Fibroblast of mammary gland (primary cell): ENCODE results near the gene CBX2.
A peak's percentile ranks its signal among the peaks of the same experiment; 100 is the strongest.

Experiments
- DNase-seq: peaks from one replicate; pipeline ENCODE4 v3.0.0-alpha.2; 2010; ENCODE audit warnings: low read depth
- H3K4me3 ChIP-seq: 2 replicates; pipeline ENCODE4 v1.5.1; 2011; ENCODE audit warnings: low read depth, mild to moderate bottlenecking, low read length, moderate library complexity; ENCODE audit not compliant: control insufficient read depth
- TF ChIP-seq, protein P1 (sequence below): conservative IDR thresholded peaks from 2 replicates; pipeline ENCODE4 v1.5.1; 2011; ENCODE audit warnings: low read depth, low read length, inconsistent platforms; ENCODE audit not compliant: control insufficient read depth, insufficient read depth

Gene CBX2

DNA sequence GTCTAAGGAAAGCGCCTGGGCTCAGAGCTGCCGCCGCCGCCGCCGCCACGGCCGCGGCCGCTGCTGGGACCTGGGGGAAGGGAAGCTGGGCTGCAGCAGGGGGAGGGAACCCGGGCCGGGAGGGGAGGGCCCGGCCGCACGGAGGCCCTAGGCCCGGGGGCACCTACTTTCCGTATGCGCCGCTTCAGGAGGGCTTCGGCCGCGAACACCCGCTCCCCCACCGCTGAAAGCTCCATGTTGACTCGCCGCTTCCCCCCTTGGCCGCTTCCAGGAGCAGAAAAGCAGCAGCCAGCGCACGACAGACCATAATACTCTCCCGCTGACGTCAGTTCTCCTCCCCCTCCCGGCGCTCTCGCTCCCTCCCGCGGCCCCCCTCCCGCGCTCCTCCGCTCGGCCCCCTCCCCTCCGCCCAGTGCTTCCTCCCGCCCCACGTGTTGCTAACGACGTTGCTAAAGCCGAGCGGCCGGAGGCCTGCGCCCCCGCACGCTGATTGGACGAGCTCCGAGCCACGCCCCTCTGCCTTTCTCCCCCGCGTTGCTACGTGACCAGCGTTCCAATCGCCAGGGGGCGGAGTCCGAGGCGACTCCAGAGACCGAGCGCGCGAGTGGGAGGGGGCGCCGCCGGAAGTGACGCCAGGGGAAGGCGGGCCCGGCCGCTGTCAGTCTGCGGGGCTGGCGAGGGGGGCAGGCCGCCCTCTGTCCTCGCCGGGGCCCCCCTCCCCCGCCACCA lies 19.0 kb downstream of the CBX2 start, which contains the start of gene CBX8:
CBX8 (minus strand) TSS at position 315 of the 729 bp plus-strand sequence; CDS start at position 236, 79 bp downstream.
- TF ChIP-seq, protein P1, sequence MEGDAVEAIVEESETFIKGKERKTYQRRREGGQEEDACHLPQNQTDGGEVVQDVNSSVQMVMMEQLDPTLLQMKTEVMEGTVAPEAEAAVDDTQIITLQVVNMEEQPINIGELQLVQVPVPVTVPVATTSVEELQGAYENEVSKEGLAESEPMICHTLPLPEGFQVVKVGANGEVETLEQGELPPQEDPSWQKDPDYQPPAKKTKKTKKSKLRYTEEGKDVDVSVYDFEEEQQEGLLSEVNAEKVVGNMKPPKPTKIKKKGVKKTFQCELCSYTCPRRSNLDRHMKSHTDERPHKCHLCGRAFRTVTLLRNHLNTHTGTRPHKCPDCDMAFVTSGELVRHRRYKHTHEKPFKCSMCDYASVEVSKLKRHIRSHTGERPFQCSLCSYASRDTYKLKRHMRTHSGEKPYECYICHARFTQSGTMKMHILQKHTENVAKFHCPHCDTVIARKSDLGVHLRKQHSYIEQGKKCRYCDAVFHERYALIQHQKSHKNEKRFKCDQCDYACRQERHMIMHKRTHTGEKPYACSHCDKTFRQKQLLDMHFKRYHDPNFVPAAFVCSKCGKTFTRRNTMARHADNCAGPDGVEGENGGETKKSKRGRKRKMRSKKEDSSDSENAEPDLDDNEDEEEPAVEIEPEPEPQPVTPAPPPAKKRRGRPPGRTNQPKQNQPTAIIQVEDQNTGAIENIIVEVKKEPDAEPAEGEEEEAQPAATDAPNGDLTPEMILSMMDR = no peak
- peak; percentile 99 for DNase-seq
- H3K4me3 ChIP-seq = peak within 1 kb of the TSS; percentile 71

- TF ChIP-seq, protein P1 = no peak
- DNase-seq = no peak
- peak overlapping the region; percentile 46 for H3K4me3 ChIP-seq
Observed at GRCh38 chr17:79797492-79798298, 19.7 kb downstream of the CBX2 start.

DNA sequence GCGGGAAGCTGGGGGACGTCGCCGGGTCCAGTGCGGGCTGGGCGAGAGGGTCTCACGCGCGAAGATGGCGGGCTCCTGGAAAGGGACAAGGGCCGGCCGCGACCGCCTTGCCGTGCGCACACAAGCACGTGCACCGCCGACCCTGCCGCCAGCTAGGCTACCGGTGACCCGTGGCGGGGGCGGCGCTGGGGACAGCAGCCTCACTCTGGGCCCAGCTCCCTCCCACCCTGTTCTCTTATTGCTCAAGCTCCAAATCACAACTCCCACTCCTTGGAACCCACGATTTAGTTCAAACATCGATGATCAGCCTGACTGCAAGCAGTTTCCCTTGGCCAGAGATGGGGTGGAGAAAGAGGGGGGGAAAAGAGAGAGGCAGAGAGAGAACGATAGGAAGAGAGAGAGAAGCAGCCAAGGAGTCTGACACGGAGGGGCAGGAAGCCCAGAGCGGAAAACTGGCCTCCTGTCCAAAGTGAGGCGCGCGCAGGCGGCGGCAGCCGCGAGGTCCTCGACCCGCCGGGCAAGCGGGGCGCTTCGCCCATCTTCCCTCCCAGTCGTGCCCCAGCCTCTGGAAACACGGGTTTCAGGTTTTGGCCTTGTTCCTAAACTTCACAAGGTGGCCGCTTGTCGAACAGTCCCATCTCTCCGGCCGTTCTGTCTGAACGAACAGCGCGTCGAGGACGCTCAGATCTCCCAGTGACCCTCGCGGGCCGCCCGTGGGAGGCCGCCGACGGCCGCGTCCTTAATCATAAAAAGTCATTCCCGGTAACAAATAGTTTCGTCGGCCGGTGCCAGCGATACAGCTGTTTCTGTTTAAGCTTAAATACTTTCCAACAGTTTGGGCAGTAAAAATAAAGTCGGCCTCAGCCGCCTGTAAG lies 20.6 kb downstream of the CBX2 start:
- H3K4me3 ChIP-seq = no peak overlapping the region
- TF ChIP-seq, protein P1 = no peak

DNA sequence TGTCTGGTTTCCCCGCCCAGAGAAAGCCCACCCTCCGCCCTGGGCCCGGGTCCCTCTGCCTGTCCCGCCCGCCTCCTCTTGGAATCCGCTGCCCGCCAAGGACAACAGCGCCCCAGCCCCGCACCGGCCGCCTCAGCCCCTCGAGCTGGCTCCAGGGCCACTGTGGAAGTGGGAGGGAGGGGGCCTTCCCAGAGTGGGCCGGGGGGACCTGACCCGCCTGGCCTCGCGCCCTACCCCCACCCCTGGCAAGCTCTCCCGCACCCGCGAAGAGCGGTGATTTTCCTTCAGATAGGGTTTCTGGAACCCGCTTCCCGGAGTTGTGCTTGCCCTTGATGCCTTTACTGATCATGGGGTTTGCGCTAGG lies 21.2 kb downstream of the CBX2 start:
- DNase-seq = no peak
- no peak overlapping the region for H3K4me3 ChIP-seq
- TF ChIP-seq, protein P1 = no peak

More for the DNA sequence above, 20.6 kb downstream of the CBX2 start:
- DNase-seq = peak; percentile 44

DNA sequence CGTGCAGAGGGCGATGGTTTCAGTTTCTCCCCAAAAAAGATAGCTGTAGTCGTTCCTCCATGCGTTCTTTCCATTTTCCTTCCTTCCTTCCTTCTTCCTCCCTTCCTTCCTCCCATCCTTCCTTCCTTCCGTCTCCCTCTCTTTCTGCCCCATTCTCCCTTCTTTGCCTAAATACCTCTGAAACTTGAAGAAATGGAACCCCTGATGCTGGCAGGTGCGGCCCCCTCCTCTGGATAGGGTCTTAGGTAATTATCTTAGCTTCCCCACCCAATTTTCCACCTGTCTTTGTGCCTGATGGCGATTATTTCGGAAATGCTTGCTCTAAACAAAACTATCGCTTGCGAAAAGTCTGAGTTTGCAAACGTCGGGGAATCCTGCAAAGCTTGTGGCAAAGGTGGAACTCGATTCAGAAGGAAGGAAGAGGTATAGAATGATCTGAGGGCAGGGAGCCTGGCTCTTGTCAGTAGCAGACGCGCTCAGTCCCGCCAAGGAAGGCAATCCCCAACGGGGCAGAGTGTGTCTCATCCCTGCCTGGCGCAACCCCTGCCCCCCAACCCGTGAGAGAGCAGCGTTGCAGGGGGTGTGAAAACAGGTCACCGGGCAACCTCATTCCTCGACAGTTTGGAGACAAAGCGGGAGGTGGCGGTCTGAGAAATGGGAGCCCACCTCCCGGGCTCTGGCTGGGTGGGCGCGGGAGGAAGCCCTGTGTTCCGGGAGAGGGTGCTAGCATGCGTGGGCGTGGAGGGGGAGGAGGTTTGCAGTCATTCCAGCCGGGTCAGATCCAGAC lies 21.8 kb downstream of the CBX2 start:
- no peak overlapping the region for H3K4me3 ChIP-seq
- TF ChIP-seq, protein P1 = no peak
- no peak for DNase-seq
